Measurements from ENCODE around the gene RNF115. TPM values are rescaled to one million over a fixed set of nuclear protein-coding genes. Genes with fewer than 3 reads are reported as not detected.

The RNF115 gene
- total and polyA plus RNA-seq, 2 of the 8 experiments (the other 6 are each of a cell fraction or from before 2014, with no cell fraction given), result 4.7 to 10.8 TPM

GRCh38 chr1:145823565-145824498 is at the start of gene RNF115, which contains the start of gene POLR3C (continued):
- no peak for TF ChIP-seq FOSL1 (IDR thresholded peaks at IDR 0.05; ENCODE audit: insufficient read depth, low read depth, low read length)
- TF ChIP-seq HDAC2 (IDR thresholded peaks at IDR 0.05; ENCODE audit: borderline replicate concordance in 1 of 2, low read depth in 2 of 2, low read length in 2 of 2), result peak; percentile 16 to 25; a peak in 1 of 4 replicates

Data from H1 (cell line).